ENCODE results near the gene SLC17A2.

The SLC17A2 gene

GRCh38 chr6:25916789-25917490, 13.6 kb downstream of the SLC17A2 start:
- DNase-seq: no peak

GRCh38 chr6:25916330-25916729, 14.2 kb downstream of the SLC17A2 start:
- DNase-seq: no peak

DNA sequence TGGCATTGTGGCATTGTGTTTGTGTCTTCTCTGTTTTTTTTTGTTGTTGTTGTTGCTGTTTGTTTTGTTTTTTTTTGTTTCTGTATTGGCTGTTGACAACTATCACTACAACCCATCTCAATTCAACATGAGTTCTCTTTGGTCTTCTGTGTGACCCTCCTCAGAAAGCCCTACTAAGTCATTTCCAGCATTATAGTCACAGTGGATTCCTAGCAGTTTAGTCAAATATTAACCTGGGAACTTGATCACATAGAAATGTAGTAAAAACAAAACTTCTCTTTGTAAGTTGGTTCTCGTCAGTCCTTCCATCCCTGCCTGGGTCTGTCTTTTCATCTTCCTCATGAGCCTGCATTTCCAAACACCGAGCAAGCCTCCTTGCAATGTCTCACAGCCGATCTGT, 16.8 kb downstream of the SLC17A2 start:
- no peak for DNase-seq

DNA sequence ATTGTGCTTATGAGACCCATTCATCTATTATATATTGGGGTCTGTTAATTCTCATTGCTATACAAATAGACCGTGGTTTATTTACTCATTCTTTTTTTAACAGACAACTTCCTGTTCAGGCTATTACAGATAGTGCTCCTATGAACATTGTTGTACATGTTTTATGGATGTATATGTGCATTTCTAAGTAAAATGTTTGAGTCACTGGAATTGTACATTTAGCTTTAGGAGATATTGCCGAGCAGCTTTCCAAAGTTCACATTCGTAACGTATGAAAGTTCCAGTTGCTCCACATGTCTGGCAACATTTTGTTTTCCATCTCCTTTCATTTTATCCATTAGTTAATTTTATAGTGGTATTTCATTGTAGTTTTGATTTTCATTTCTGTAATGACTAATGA, 19.1 kb downstream of the SLC17A2 start:
- no peak for DNase-seq

- DNase-seq: no peak
Observed at GRCh38 chr6:25907475-25908014, 22.9 kb downstream of the SLC17A2 start.

GRCh38 chr6:25903467-25904099, 26.9 kb downstream of the SLC17A2 start:
- DNase-seq: no peak

- DNase-seq: no peak
Observed at GRCh38 chr6:25902071-25902470, 28.4 kb downstream of the SLC17A2 start.

DNA sequence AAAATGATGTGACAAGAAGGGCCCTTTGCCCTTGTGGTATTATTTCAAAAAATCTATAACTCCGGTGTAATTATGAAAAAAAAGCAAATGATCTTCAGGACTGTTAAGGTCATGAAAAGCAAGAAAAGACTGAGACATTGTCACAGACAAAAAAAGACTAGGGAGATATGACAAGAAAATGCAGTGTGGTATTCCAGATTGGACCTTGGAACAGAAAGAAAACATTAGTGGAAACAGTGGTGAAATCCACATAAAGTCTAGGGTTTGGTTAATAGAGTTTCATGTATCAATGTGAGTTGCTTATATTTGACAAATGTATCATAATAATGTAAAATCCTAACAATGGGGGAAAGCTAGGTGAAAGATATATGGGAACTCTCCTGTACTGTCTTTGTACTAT, 29.6 kb downstream of the SLC17A2 start:
- no peak for DNase-seq

GRCh38 chr6:25899580-25900408, 30.7 kb downstream of the SLC17A2 start:
- no peak for DNase-seq

GRCh38 chr6:25899123-25899522, 31.4 kb downstream of the SLC17A2 start:
- no peak for DNase-seq

DNA sequence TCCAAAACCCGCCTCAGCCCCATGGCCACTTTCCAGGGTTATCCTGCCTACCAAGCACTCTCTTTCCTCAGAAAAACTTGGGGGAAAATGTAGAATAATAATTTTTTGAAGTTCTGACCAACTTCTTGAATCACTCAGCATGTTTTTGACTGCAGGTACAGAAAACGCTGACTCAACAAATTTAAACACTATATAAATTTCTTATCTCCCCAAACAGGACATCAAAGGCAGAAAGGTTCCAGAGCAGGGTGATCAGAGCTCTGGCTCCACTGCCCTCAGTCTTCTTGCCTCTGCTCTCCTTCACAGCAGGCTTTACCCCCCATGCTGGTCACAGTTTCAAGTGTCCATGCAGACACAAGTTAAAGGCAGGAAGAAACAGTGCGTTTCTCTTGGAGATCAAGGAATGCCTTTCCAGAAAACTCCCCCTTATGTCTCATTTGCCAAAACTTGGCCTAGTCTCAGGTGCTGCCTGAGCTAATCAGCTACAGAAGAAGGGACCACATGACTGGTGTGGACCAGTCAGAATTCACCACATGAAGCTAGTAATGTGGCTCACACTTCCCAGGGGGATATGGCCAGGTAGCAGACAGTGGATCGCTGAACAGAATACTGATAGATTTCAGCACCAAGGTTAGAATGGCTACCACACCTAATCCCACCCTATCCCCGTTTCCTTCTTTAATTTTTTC, 32.1 kb downstream of the SLC17A2 start:
- DNase-seq: no peak

GRCh38 chr6:25896252-25896651, 34.2 kb downstream of the SLC17A2 start:
- no peak for DNase-seq

- no peak for DNase-seq
Observed at GRCh38 chr6:25895771-25896170, 34.7 kb downstream of the SLC17A2 start.

- no peak for DNase-seq
Observed at GRCh38 chr6:25893778-25894177, 36.7 kb downstream of the SLC17A2 start.

- no peak for DNase-seq
Observed at GRCh38 chr6:25892877-25893276, 37.6 kb downstream of the SLC17A2 start.

DNA sequence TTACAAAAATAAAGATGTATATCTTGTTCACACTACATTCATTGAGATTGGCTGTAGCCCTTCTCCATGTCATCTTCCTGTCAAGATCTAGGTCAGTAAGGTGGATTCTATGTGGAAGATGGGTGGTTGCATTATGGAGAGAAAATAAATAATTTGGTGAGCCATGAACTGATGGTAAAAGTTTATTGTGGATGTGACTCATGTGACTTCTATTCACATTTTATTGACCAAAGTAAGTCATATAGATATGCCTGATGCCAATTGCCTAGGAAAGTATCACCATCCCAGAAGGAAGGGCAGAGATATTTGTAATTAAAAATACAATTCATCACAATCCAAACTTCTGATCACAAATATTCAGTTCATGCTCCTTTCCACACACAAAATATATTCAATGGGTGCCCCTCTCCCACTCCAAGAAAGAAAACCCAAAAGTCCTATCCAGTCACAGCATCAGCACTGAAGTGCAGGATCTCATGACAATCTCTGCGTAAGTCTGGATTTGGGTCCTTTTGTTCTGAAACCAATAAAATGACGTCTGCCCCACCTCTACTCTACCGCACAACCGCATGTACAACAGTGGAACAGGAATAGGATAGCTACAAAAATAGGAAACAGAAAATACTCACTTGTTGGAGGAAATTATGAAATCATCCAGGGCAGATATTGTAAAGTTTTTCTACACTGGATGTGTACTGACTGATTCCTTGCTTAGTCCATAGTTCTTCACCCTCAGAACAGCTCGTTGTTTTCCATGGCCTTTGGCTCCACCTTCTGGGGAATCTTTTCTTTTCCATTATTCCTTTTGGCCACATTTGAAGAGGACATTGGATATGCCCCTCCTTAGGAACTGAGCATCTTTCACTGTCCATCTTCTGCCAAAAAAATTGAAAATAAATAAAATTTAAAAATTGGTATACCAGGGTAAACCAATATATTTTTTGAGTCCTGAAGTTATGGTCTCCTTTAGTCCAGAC, 40.3 kb downstream of the SLC17A2 start:
- DNase-seq: no peak

- DNase-seq: no peak
Observed at GRCh38 chr6:25888626-25889025, 41.9 kb downstream of the SLC17A2 start.

GRCh38 chr6:25886066-25886465, 44.4 kb downstream of the SLC17A2 start:
- no peak for DNase-seq

- no peak for DNase-seq
Observed at GRCh38 chr6:25883991-25884390, 46.5 kb downstream of the SLC17A2 start.

GRCh38 chr6:25883536-25883935, 47.0 kb downstream of the SLC17A2 start:
- DNase-seq: no peak

- peak; percentile 39 for DNase-seq
Observed at GRCh38 chr6:25882051-25882496, 48.4 kb downstream of the SLC17A2 start.

DNA sequence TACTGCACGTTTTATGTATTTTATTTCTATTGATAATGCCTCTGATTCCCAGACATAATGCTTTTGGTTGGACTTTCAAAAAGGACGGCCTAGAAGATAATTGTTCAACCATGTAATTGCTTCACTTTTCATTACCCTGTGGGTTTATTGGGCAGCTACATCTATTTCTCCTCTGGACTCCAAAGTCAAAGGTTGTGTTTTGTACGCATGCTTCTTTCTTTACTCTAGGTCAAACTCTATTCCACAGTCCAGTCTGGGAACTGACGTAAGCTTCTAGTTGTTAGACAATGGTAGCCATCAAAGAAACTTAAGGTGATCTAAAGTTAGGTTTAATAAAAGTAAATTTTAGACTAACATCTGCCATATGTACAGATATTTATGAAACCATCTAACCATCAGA, 49.9 kb downstream of the SLC17A2 start:
- no peak for DNase-seq
